Naive thymus-derived CD4-positive, alpha-beta T cell (primary cell): ENCODE results near the gene INPP1. TPM values are rescaled to one million over a fixed set of nuclear protein-coding genes. Genes with fewer than 3 reads are reported as not detected.
A peak's percentile ranks its signal among the peaks of the same experiment; 100 is the strongest.
"Not testable (repeated sequence)": the region's sequence is repeated elsewhere in the genome, so short reads cannot be mapped to it uniquely, and the experiment has no call there.

Experiments
- ATAC-seq: fragments of 150-1000 bp; cut with Tn5 transposase; 2 replicates; pipeline ENCODE4 v1.10.0; 2021; ENCODE audit warnings: mild to moderate bottlenecking, moderate library complexity
- CTCF ChIA-PET: fragments of 350-600 bp; sonication (Branson Sonifier 250); formaldehyde crosslinking; loops from one replicate; lab custom pipeline; 2021; ENCODE audit warnings: antibody characterized with exemption; lab: Charles Lee
- POLR2A ChIA-PET: fragments of 350-600 bp; sonication (Branson Sonifier 250); formaldehyde crosslinking; loops from one replicate; lab custom pipeline; 2021; ENCODE audit warnings: antibody characterized with exemption, inconsistent platforms; lab: Charles Lee
- DNase-seq, 9 donors: peaks; one replicate each; pipeline versions ENCODE4 v3.0.0 to v3.0.0-alpha.2; 2020 to 2022; ENCODE audit warnings: mixed read lengths in 1 of 9
- H3K27ac ChIP-seq: one replicate; pipeline ENCODE4 v1.7.0; 2013; ENCODE audit warnings: mild to moderate bottlenecking, low read depth, low read length, moderate library complexity
- H3K27me3 ChIP-seq, 2 donors: one replicate each; pipeline ENCODE4 v1.7.0; 2013; ENCODE audit warnings: low read length in 2 of 2, mild to moderate bottlenecking in 2 of 2, moderate library complexity in 2 of 2; ENCODE audit not compliant: control insufficient read depth in 2 of 2, insufficient read depth in 2 of 2
- H3K36me3 ChIP-seq, 3 experiments: 1 replicate in 2 of 3; 2 replicates in 1 of 3; pipeline ENCODE4 v1.7.0; 2013; ENCODE audit warnings: low read length in 3 of 3, mild to moderate bottlenecking in 3 of 3, moderate library complexity in 1 of 3; ENCODE audit not compliant: insufficient read depth in 3 of 3, control insufficient read depth in 2 of 3
- H3K4me1 ChIP-seq, 2 donors: one replicate each; pipeline ENCODE4 v1.7.0; 2013; ENCODE audit warnings: low read length in 2 of 2, mild to moderate bottlenecking in 2 of 2, moderate library complexity in 1 of 2; ENCODE audit not compliant: control insufficient read depth in 2 of 2, insufficient read depth in 2 of 2
- H3K4me3 ChIP-seq: 2 replicates; pipeline ENCODE4 v1.7.0; 2013; ENCODE audit warnings: mild to moderate bottlenecking, low read length
- H3K9me3 ChIP-seq, 3 experiments: 1 replicate in 2 of 3; 2 replicates in 1 of 3; pipeline ENCODE4 v1.7.0; 2013; ENCODE audit warnings: low read length in 3 of 3; ENCODE audit not compliant: control insufficient read depth in 2 of 3
- H3K27ac Mint-ChIP-seq, 9 donors: one replicate each; pipeline ENCODE4 v1.8.0; 2020 to 2022; ENCODE audit warnings: mixed read lengths in 9 of 9, mild to moderate bottlenecking in 8 of 9, moderate library complexity in 5 of 9, inconsistent platforms in 2 of 9
- H3K27me3 Mint-ChIP-seq, 5 donors: one replicate each; pipeline ENCODE4 v1.8.0; 2021 to 2022; ENCODE audit warnings: mixed read lengths in 5 of 5, mild to moderate bottlenecking in 1 of 5
- H3K36me3 Mint-ChIP-seq, 5 donors: one replicate each; pipeline ENCODE4 v1.8.0; 2020 to 2022; ENCODE audit warnings: mixed read lengths in 5 of 5, mild to moderate bottlenecking in 3 of 5, inconsistent platforms in 1 of 5
- H3K4me1 Mint-ChIP-seq, 7 donors: one replicate each; pipeline ENCODE4 v1.8.0; 2020 to 2022; ENCODE audit warnings: mixed read lengths in 7 of 7, mild to moderate bottlenecking in 3 of 7, inconsistent platforms in 1 of 7
- H3K4me3 Mint-ChIP-seq, 10 donors: one replicate each; pipeline ENCODE4 v1.8.0; 2020 to 2022; ENCODE audit warnings: mild to moderate bottlenecking in 10 of 10, mixed read lengths in 10 of 10, moderate library complexity in 6 of 10, inconsistent platforms in 2 of 10
- H3K9me3 Mint-ChIP-seq, 11 donors: one replicate each; pipeline ENCODE4 v1.8.0; 2020 to 2022; ENCODE audit warnings: mixed read lengths in 11 of 11, mild to moderate bottlenecking in 4 of 11, inconsistent platforms in 1 of 11, moderate library complexity in 1 of 11
- intact Hi-C, 2 donors: fragments of 100-400 bp; cut with micrococcal nuclease; formaldehyde crosslinking; loops; one replicate each; pipeline ENCODE4 v1.15.1; 2023
- polyA plus RNA-seq, 2 donors: library from polyadenylated mRNA; unstranded; fragments of 300-500 nt; fragmentation: Illumina TruSeq; gene quantifications; one replicate each; pipeline ENCODE4 v1.2.3, GENCODE V29; 2021
- total RNA-seq, 6 experiments: library from RNA in 5 of 6; stranded (reverse) in 5 of 6; gene quantifications; 1 replicate in 5 of 6; 2 replicates in 1 of 6; pipeline ENCODE4 v1.2.3 and lab custom pipeline; 2021 to 2026

INPP1 gene
- total and polyA plus RNA-seq, 7 experiments from 2014 or later, result 1.2 to 6.7 (median 2.0) TPM

GRCh38 chr2:190354003-190354690 is 10.8 kb downstream of the INPP1 start:
- POLR2A ChIA-PET, result interaction anchor here (1.0 kb wide), 1 partner anchor 52 kb away, joined by 4 read pairs; no protein-coding TSS in a partner anchor
- Mint-ChIP-seq H3K27ac (no peak overlapping the region), H3K36me3 (peaks cover 0 to 3% (median 0%) of the 10 kb centered on the region in 5 donors), H3K9me3 (peaks cover 0 to 4% (median 0%) of the 10 kb centered on the region in 11 donors), H3K4me1 (peaks cover 0 to 6% (median 0%) of the 10 kb centered on the region in 7 donors), H3K27me3 (peaks cover 0 to 13% (median 0%) of the 10 kb centered on the region in 5 donors), H3K4me3 (no peak overlapping the region)
- Histone ChIP-seq H3K4me3 (no peak overlapping the region), H3K36me3 (no peaks in the 10 kb centered on the region), H3K27ac (no peak overlapping the region), H3K9me3 (no peaks in the 10 kb centered on the region), H3K4me1 (no peaks in the 10 kb centered on the region), H3K27me3 (no peaks in the 10 kb centered on the region)
- CTCF ChIA-PET, result interaction anchor here (0.6 kb wide), 1 partner anchor 265 kb away, joined by 4 read pairs; no protein-coding TSS in a partner anchor
- intact Hi-C loops, result loop anchor here in 1 of 2 donors (1.0 kb wide), 1 partner anchor 10 kb away; no protein-coding TSS in a partner anchor
- DNase-seq (no peak), ATAC-seq (no peak)

- CTCF ChIA-PET, result no interaction called here
- Histone ChIP-seq H3K9me3 (no peaks in the 10 kb centered on the region), H3K27ac (no peak overlapping the region), H3K36me3 (no peaks in the 10 kb centered on the region), H3K27me3 (no peaks in the 10 kb centered on the region), H3K4me3 (no peak overlapping the region), H3K4me1 (peaks cover 0 to 3% of the 10 kb centered on the region in 2 donors)
- H3K27me3 Mint-ChIP-seq, result peaks cover 0 to 8% (median 0%) of the 10 kb centered on the region in 5 donors
- peak overlapping the region in 1 of 9 donors; percentile 27 for H3K27ac Mint-ChIP-seq
- H3K36me3 Mint-ChIP-seq, result peaks cover 0 to 3% (median 0%) of the 10 kb centered on the region in 5 donors
- peaks cover 0 to 4% (median 0%) of the 10 kb centered on the region in 11 donors for H3K9me3 Mint-ChIP-seq
- POLR2A ChIA-PET, result no interaction called here
- intact Hi-C loops, result loop anchor here in 1 of 2 donors (5.0 kb wide), 1 partner anchor 269 kb away; no protein-coding TSS in a partner anchor
- DNase-seq (no peak), ATAC-seq (no peak)
- peaks cover 10 to 23% (median 18%) of the 10 kb centered on the region in 7 donors for H3K4me1 Mint-ChIP-seq
- no peak overlapping the region for H3K4me3 Mint-ChIP-seq
Measured at GRCh38 chr2:190355968-190356644, 12.7 kb downstream of the INPP1 start.

- DNase-seq (no peak), ATAC-seq (no peak)
- ChIA-PET POLR2A (no interaction called here), CTCF (no interaction called here)
- H3K4me1 Mint-ChIP-seq, result peaks cover 10 to 31% (median 26%) of the 10 kb centered on the region in 7 donors
- intact Hi-C loops, result loop anchor here in 1 of 2 donors (5.0 kb wide), 1 partner anchor 270 kb away; no protein-coding TSS in a partner anchor
- Histone ChIP-seq H3K36me3 (no peaks in the 10 kb centered on the region), H3K9me3 (no peaks in the 10 kb centered on the region), H3K27ac (no peak overlapping the region), H3K27me3 (no peaks in the 10 kb centered on the region), H3K4me1 (peaks cover 0 to 3% of the 10 kb centered on the region in 2 donors), H3K4me3 (no peak overlapping the region)
- no peaks in the 10 kb centered on the region for H3K27me3 Mint-ChIP-seq
- no peak overlapping the region for H3K27ac Mint-ChIP-seq
- H3K36me3 Mint-ChIP-seq, result peaks cover 0 to 3% (median 0%) of the 10 kb centered on the region in 5 donors
- H3K4me3 Mint-ChIP-seq, result no peak overlapping the region
- H3K9me3 Mint-ChIP-seq, result no peaks in the 10 kb centered on the region
Measured at GRCh38 chr2:190357600-190357999, 14.2 kb downstream of the INPP1 start.

- not testable (repeated sequence) for H3K9me3 Mint-ChIP-seq, H3K4me1 ChIP-seq, H3K36me3 ChIP-seq, H3K4me3 ChIP-seq, H3K27me3 Mint-ChIP-seq, DNase-seq, ATAC-seq, H3K27ac ChIP-seq, H3K9me3 ChIP-seq, H3K27me3 ChIP-seq, H3K36me3 Mint-ChIP-seq
- intact Hi-C loops, result loop anchor here in 1 of 2 donors (2.0 to 5.0 kb wide), 2 partner anchors 14 to 272 kb away; no protein-coding TSS in a partner anchor
- POLR2A ChIA-PET, result interaction anchor here (0.6 to 1.6 kb wide), 4 partner anchors 9 to 927 kb away, joined by 3 to 5 read pairs (median 3); no protein-coding TSS in a partner anchor
- H3K4me1 Mint-ChIP-seq, result peaks cover 10 to 39% (median 26%) of the 10 kb centered on the region in 7 donors
- CTCF ChIA-PET, result interaction anchor here (0.6 to 1.2 kb wide), 5 partner anchors 9 to 230 kb away, joined by 3 to 5 read pairs (median 3); no protein-coding TSS in a partner anchor
- peak overlapping the region in 8 of 10 donors; percentile 42 to 99 (median 93) for H3K4me3 Mint-ChIP-seq
- peak overlapping the region in 8 of 9 donors; percentile 55 to 97 (median 93) for H3K27ac Mint-ChIP-seq
Measured at GRCh38 chr2:190358655-190359448, 15.5 kb downstream of the INPP1 start.

GRCh38 chr2:190360561-190360960 is 17.2 kb downstream of the INPP1 start:
- Histone ChIP-seq H3K4me1 (peaks cover 0 to 3% of the 10 kb centered on the region in 2 donors), H3K4me3 (peak overlapping the region; percentile 61), H3K36me3 (no peaks in the 10 kb centered on the region), H3K9me3 (no peaks in the 10 kb centered on the region), H3K27me3 (no peaks in the 10 kb centered on the region), H3K27ac (peak overlapping the region; percentile 71)
- ChIA-PET POLR2A (interaction anchor here (0.7 to 2.6 kb wide), 7 partner anchors 14 to 702 kb away, joined by 3 to 8 read pairs (median 4); partner anchors contain the start of gene INPP1), CTCF (interaction anchor here (1.2 to 2.1 kb wide), 3 partner anchors 10 to 41 kb away, joined by 3 to 4 read pairs (median 4); partner anchors contain the start of gene HIBCH)
- intact Hi-C loops, result loop anchor here (1.0 to 5.0 kb wide), 5 partner anchors 12 to 918 kb away; partner anchors contain the start of genes HIBCH (in 2 of the 2) and WDR75 (in 1 of the 2)
- DNase-seq (no peak), ATAC-seq (no peak)
- H3K4me3 Mint-ChIP-seq, result peak overlapping the region; percentile 56 to 99 (median 92)
- peaks cover 10 to 39% (median 26%) of the 10 kb centered on the region in 7 donors for H3K4me1 Mint-ChIP-seq
- peak overlapping the region; percentile 42 to 97 (median 94) for H3K27ac Mint-ChIP-seq
- H3K9me3 Mint-ChIP-seq, result no peaks in the 10 kb centered on the region
- no peaks in the 10 kb centered on the region for H3K27me3 Mint-ChIP-seq
- peaks cover 0 to 5% (median 4%) of the 10 kb centered on the region in 5 donors for H3K36me3 Mint-ChIP-seq
